Omental fat pad (tissue), 4 donors: ENCODE measurements around the gene CDKN2AIPNL. TPM values are rescaled to one million over a fixed set of nuclear protein-coding genes. Genes with fewer than 3 reads are reported as not detected.

Experiments used
- ATAC-seq: fragments of 150-250 bp; one replicate; pipeline ENCODE4 v1.9.1; 2016; ENCODE audit warnings: mild to moderate bottlenecking, moderate library complexity; ENCODE audit not compliant: low FRiP score
- DNase-seq: peaks from one replicate; pipeline ENCODE4 v3.0.0-alpha.2; 2019; ENCODE audit warnings: low spot score
- total RNA-seq, 4 donors: library from RNA; depleted of rRNA; stranded (reverse); fragments of >200 nt; gene quantifications; one replicate each; pipeline ENCODE4 v1.1.0, GENCODE V29; 2016
- TF ChIP-seq, protein P1 (sequence below), 3 donors: fragments of 450-650 bp; IDR thresholded peaks; one replicate each; pipeline ENCODE4 v1.5.1; 2016 to 2017; ENCODE audit warnings: antibody characterized with exemption in 3 of 3, mild to moderate bottlenecking in 3 of 3, moderate library complexity in 2 of 3

CDKN2AIPNL gene, protein sequence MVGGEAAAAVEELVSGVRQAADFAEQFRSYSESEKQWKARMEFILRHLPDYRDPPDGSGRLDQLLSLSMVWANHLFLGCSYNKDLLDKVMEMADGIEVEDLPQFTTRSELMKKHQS
- 10 to 100 TPM; 10.2 to 20.4 (median 17.7) TPM for total RNA-seq

DNA sequence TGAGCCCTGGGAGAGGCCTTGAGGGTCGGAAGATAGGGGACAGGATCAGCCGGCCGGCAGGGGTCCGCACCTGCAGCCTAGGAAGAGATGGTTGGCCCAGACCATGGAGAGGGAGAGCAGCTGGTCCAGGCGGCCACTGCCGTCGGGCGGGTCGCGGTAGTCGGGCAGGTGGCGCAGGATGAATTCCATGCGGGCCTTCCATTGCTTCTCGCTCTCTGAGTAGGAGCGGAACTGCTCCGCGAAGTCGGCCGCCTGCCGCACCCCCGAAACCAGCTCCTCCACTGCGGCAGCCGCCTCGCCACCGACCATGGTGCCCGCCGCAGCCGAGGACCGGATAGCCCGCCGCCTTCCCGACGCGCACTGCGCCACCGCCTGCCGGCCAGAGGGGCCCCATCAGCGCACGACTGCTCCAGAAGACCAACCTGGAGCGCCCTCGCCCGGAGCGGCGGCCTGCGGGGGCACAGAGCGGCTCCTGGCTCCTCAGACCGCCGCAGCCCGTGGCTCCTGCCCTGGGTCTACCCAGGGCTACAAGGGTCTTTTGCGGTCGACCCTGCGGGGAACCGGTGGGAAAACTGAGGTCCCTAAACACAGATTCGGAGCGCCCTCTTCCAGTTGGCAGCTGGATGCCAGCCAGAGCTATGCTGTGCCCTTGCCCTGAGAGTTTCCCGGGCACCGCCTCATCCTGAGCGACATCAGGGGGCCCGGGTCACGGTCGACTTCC lies at the start of gene CDKN2AIPNL:
Gene CDKN2AIPNL (minus strand): TSS at position 336 of the 721 bp plus-strand sequence. CDS start 27 bp downstream, at position 309.
- TF ChIP-seq, protein P1, sequence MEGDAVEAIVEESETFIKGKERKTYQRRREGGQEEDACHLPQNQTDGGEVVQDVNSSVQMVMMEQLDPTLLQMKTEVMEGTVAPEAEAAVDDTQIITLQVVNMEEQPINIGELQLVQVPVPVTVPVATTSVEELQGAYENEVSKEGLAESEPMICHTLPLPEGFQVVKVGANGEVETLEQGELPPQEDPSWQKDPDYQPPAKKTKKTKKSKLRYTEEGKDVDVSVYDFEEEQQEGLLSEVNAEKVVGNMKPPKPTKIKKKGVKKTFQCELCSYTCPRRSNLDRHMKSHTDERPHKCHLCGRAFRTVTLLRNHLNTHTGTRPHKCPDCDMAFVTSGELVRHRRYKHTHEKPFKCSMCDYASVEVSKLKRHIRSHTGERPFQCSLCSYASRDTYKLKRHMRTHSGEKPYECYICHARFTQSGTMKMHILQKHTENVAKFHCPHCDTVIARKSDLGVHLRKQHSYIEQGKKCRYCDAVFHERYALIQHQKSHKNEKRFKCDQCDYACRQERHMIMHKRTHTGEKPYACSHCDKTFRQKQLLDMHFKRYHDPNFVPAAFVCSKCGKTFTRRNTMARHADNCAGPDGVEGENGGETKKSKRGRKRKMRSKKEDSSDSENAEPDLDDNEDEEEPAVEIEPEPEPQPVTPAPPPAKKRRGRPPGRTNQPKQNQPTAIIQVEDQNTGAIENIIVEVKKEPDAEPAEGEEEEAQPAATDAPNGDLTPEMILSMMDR (IDR thresholded peaks at IDR 0.05) = peak in 1 of 3 donors; percentile 39
- DNase-seq (peak; percentile 42), ATAC-seq (peak; percentile 100)

DNA sequence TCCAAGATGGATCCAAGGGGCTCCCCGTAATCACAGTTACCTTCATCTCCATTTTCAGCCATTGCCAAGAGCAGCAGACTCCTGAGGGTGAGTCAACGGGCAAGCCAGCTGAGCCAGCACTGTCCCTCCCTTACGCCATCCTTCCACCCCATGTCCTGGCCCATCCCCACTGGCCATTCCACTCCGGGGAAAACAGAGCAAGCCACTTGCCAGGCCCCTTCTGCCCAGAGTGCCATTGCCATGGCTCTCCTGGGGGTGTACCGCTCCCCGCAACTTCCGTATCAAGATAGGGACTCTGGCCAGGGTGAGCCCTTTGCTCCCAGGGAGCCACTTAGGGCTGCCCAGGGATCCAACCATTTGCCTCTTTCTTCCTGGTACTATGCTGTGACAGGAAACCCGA lies 48.9 kb upstream of the CDKN2AIPNL start:
- TF ChIP-seq, protein P1 (IDR thresholded peaks at IDR 0.05) = no peak
- no peak for ATAC-seq
- no peak for DNase-seq

DNA sequence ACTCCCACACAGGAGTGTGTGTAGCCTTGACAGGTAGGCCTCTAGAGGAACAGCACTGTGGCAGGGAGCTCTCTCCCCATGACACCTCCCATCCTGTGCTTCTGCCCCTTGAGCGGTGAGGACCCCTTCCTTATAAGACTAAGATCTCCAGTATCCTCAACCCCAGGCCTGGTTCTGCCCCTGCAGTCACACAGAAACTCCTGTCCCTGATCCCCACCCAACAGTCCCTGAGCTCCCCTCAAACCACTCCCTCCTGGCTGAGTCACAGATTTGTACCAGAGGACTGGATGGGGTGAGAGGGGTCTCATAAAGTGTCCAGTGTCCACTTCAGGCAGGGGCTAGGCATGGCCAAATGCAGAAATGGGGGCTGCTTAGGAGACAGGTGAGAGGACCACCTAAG lies 47.8 kb upstream of the CDKN2AIPNL start:
- TF ChIP-seq, protein P1 (IDR thresholded peaks at IDR 0.05) = no peak
- DNase-seq = no peak
- ATAC-seq = no peak

DNA sequence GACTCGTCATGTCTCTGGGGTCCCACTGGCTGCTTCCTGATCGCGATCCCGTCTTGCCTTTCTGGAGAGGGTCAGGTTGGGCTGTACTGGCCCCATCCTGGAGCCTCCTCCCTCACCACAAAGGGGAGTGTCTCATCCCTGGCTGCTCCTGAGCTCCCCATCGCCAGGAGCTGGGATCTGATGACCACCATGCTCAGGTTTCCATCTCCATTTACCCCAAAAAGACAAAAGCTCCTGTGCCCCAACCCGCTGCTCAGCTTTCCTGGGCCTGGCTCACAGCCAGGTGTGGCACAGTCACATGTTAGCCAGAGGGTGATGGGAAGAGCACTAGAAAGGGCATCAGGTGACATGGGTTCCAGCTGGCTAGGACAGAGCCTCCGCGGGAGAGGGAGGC lies 47.3 kb upstream of the CDKN2AIPNL start:
- DNase-seq (no peak), ATAC-seq (no peak)
- TF ChIP-seq, protein P1 (IDR thresholded peaks at IDR 0.05) = no peak

DNA sequence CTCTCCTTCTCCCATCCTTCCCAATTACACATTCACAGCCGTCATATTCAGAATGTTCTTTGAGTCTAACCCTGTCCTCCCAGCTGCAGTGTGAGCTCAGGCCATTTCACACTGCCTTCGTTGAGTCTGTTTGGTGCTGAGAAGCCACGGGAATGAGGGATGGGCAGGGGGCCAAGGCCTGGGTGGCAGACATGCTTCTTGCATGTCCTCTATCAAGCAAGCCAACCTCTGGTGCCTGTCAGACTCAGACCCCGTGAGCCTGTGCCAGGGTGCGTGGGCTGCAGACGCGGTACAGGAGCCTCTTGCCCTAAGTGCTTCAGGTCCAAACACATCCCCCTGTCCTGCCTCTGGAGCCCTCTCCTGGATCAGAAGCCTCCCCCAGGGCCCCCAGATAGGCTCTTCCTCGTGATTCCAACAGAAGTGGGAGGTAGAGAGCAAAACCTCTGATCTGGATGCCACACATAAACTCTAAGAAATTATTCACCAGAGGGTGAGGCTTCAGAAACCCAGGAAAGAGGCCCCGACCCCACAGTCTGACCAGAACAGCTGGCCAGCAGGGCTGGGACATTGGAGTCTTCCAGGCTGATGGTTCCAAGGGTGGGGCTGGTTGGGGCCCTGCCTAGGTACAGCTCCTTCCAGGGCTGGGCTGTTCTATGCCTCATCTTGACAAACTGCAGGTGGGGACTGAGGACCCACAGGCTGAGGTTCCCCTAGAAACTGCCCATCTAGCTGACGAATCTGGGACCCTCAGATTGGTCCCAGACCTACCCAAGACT lies 46.7 kb upstream of the CDKN2AIPNL start:
- ATAC-seq (peak; percentile 54), DNase-seq (no peak)
- TF ChIP-seq, protein P1 (IDR thresholded peaks at IDR 0.05) = no peak

DNA sequence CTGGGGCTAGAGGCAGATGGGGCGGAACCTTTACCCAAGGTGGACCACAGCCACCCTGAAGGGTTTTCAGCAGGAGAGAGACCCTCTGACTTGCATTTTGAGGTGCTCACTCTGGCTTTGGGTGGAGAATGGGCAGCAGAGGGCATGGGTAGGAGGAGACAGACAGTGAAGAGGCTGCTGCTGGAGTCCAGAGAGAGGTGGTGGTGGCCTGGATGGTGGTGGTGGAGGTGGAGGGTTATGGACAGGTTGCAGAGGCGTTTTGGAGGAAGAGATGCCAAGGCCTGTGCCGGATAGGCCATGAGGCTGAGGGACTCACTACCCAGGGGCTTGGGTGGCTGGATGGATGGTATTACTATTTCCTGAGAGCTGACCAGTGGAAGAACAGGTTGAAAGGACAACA lies 46.1 kb upstream of the CDKN2AIPNL start:
- TF ChIP-seq, protein P1 (IDR thresholded peaks at IDR 0.05) = no peak
- ATAC-seq (peak; percentile 7), DNase-seq (no peak)
